GM23338 (cell line): Measurements from ENCODE around the gene KMT2E. TPM values are rescaled to one million over a fixed set of nuclear protein-coding genes. Genes with fewer than 3 reads are reported as not detected.

Experiments used
- ATAC-seq: fragments of 200-7000 bp; cut with Tn5 transposase; 3 replicates; pipeline ENCODE4 v1.9.1; 2020
- DNase-seq: peaks from one replicate; pipeline ENCODE4 v3.0.0-alpha.2; 2015; ENCODE audit warnings: low spot score
- H2AFZ ChIP-seq: fragments of 200-600 bp; sonication (generic); 2 replicates; pipeline ENCODE4 v1.8.0; 2016; ENCODE audit warnings: antibody characterized with exemption, mild to moderate bottlenecking, moderate library complexity
- H3F3A ChIP-seq: fragments of 200-600 bp; sonication (generic); replicated peaks from 2 replicates; pipeline ENCODE4 v1.8.0; 2017; ENCODE audit warnings: antibody characterized with exemption, mixed run types, low read depth
- H3K27ac ChIP-seq: fragments of 200-600 bp; sonication (generic); 2 replicates; pipeline ENCODE4 v1.6.1; 2016; ENCODE audit warnings: low read depth
- H3K27me3 ChIP-seq: fragments of 200-600 bp; sonication (generic); 2 replicates; pipeline ENCODE4 v1.8.0; 2016; ENCODE audit warnings: mild to moderate bottlenecking, mixed run types, moderate library complexity; ENCODE audit not compliant: insufficient read depth
- H3K36me3 ChIP-seq: fragments of 200-600 bp; sonication (generic); 2 replicates; pipeline ENCODE4 v1.8.0; 2016; ENCODE audit warnings: mild to moderate bottlenecking; ENCODE audit not compliant: insufficient read depth
- H3K4me1 ChIP-seq: fragments of 200-600 bp; sonication (generic); 2 replicates; pipeline ENCODE4 v1.8.0; 2016; ENCODE audit warnings: mild to moderate bottlenecking, moderate library complexity; ENCODE audit not compliant: insufficient read depth
- H3K4me2 ChIP-seq: fragments of 200-600 bp; sonication (generic); 2 replicates; pipeline ENCODE4 v1.7.1; 2017; ENCODE audit warnings: mixed run types
- H3K4me3 ChIP-seq: fragments of 200-600 bp; sonication (generic); 2 replicates; pipeline ENCODE4 v1.6.1; 2016; ENCODE audit warnings: mixed run types
- H3K79me2 ChIP-seq: fragments of 200-600 bp; sonication (generic); replicated peaks from 2 replicates; pipeline ENCODE4 v1.8.0; 2017; ENCODE audit warnings: mild to moderate bottlenecking; ENCODE audit not compliant: insufficient read depth
- H3K9me2 ChIP-seq: fragments of 200-600 bp; sonication (generic); 2 replicates; pipeline ENCODE4 v1.8.0; 2017; ENCODE audit not compliant: insufficient read depth
- H4K20me1 ChIP-seq: fragments of 200-600 bp; sonication (generic); replicated peaks from 2 replicates; pipeline ENCODE4 v1.8.0; 2017; ENCODE audit warnings: mild to moderate bottlenecking; ENCODE audit not compliant: insufficient read depth
- H3K27ac Mint-ChIP-seq: 2 replicates; pipeline ENCODE4 v1.8.0; 2020; ENCODE audit warnings: inconsistent platforms, mild to moderate bottlenecking, moderate library complexity, mixed read lengths
- H3K27me3 Mint-ChIP-seq: 3 replicates; pipeline ENCODE4 v1.8.0; 2022; ENCODE audit warnings: low read depth, mild to moderate bottlenecking, moderate library complexity, mixed read lengths, inconsistent platforms; ENCODE audit not compliant: insufficient read depth, poor library complexity
- H3K36me3 Mint-ChIP-seq: 3 replicates; pipeline ENCODE4 v1.8.0; 2021; ENCODE audit warnings: low read depth, mild to moderate bottlenecking, inconsistent platforms, moderate library complexity, mixed read lengths
- H3K4me1 Mint-ChIP-seq: 3 replicates; pipeline ENCODE4 v1.8.0; 2020; ENCODE audit warnings: mild to moderate bottlenecking, inconsistent platforms, mixed read lengths
- H3K4me3 Mint-ChIP-seq: 3 replicates; pipeline ENCODE4 v1.8.0; 2021; ENCODE audit warnings: moderate library complexity, mild to moderate bottlenecking, inconsistent platforms, mixed read lengths
- H3K9me3 Mint-ChIP-seq: 3 replicates; pipeline ENCODE4 v1.8.0; 2020; ENCODE audit warnings: moderate library complexity, mild to moderate bottlenecking, inconsistent platforms, mixed read lengths
- CREB1 ChIP-seq: fragments of 250-450 bp; sonication (Bioruptor Pico); IDR thresholded peaks from 2 replicates; pipeline ENCODE4 v1.5.0; 2020; ENCODE audit warnings: low read depth, mild to moderate bottlenecking, moderate library complexity
- ETS1 ChIP-seq: IDR thresholded peaks from 2 replicates; pipeline ENCODE4 v1.6.1; 2016; ENCODE audit warnings: antibody characterized with exemption
- EZH2 ChIP-seq: fragments of 200-600 bp; sonication (generic); IDR thresholded peaks from one replicate; pipeline ENCODE4 v1.8.0; 2017; ENCODE audit warnings: antibody characterized with exemption, mild to moderate bottlenecking, low read depth; ENCODE audit not compliant: unreplicated experiment
- EZH2phosphoT487 ChIP-seq: fragments of 200-600 bp; sonication (generic); IDR thresholded peaks from one replicate; pipeline ENCODE4 v1.8.1; 2018; ENCODE audit warnings: antibody characterized with exemption; ENCODE audit not compliant: unreplicated experiment
- NANOG ChIP-seq: IDR thresholded peaks from 2 replicates; pipeline ENCODE4 v1.6.1; 2016; ENCODE audit warnings: antibody characterized with exemption, borderline replicate concordance
- POLR2AphosphoS5 ChIP-seq: IDR thresholded peaks from 2 replicates; pipeline ENCODE4 v1.6.1; 2016; ENCODE audit warnings: antibody characterized with exemption, low read depth
- REST ChIP-seq: IDR thresholded peaks from one replicate; pipeline ENCODE4 v1.6.1; 2018; ENCODE audit warnings: antibody characterized with exemption; ENCODE audit not compliant: unreplicated experiment
- STAT1 ChIP-seq: IDR thresholded peaks from one replicate; pipeline ENCODE4 v1.6.1; 2016; ENCODE audit warnings: antibody characterized with exemption; ENCODE audit not compliant: unreplicated experiment
- ZNF114 ChIP-seq: fragments of 250-450 bp; sonication (Bioruptor Pico); IDR thresholded peaks from 2 replicates; pipeline ENCODE4 v1.5.0; 2020; ENCODE audit warnings: mild to moderate bottlenecking, moderate library complexity
- ZNF462 ChIP-seq: fragments of 250-450 bp; sonication (Bioruptor Pico); IDR thresholded peaks from 2 replicates; pipeline ENCODE4 v1.5.0; 2020; ENCODE audit warnings: mild to moderate bottlenecking, moderate library complexity
- polyA plus RNA-seq: library from polyadenylated mRNA; unstranded; fragments of >200 nt; fragmentation: Nextera tagmentation; extraction: Ambion mirVana; gene quantifications from 2 replicates; pipeline ENCODE4 v1.2.1, GENCODE V29; 2016
- total RNA-seq: library from RNA; depleted of rRNA; stranded (reverse); fragments of >200 nt; shearing (Covaris generic); gene quantifications from 2 replicates; pipeline ENCODE4 v1.2.3, GENCODE V29; 2014
- TF ChIP-seq, protein P1 (sequence below), 2 experiments: fragments of 200-600 bp in 1 of 2; sonication (generic) in 1 of 2; conservative IDR thresholded peaks; 2 replicates each; pipeline versions ENCODE4 v1.5.1 to v1.6.1; 2016 to 2017; ENCODE audit warnings: antibody characterized with exemption in 2 of 2, low read depth in 2 of 2, mild to moderate bottlenecking in 2 of 2, moderate library complexity in 1 of 2

The KMT2E gene
- total and polyA plus RNA-seq, 2 experiments from 2014 or later, result 50.2 to 70.9 TPM

GRCh38 chr7:105016068-105016708 is 2.2 kb downstream of the KMT2E start (continued):
- no peak for TF ChIP-seq POLR2AphosphoS5
- TF ChIP-seq ZNF114, result no peak
- no peak for TF ChIP-seq REST
- no peak for TF ChIP-seq EZH2phosphoT487
- TF ChIP-seq EZH2, result no peak
- no peak for TF ChIP-seq NANOG
- TF ChIP-seq STAT1, result no peak
- TF ChIP-seq, protein P1, sequence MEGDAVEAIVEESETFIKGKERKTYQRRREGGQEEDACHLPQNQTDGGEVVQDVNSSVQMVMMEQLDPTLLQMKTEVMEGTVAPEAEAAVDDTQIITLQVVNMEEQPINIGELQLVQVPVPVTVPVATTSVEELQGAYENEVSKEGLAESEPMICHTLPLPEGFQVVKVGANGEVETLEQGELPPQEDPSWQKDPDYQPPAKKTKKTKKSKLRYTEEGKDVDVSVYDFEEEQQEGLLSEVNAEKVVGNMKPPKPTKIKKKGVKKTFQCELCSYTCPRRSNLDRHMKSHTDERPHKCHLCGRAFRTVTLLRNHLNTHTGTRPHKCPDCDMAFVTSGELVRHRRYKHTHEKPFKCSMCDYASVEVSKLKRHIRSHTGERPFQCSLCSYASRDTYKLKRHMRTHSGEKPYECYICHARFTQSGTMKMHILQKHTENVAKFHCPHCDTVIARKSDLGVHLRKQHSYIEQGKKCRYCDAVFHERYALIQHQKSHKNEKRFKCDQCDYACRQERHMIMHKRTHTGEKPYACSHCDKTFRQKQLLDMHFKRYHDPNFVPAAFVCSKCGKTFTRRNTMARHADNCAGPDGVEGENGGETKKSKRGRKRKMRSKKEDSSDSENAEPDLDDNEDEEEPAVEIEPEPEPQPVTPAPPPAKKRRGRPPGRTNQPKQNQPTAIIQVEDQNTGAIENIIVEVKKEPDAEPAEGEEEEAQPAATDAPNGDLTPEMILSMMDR (conservative IDR thresholded peaks at IDR 0.05; ENCODE audit: low read depth in 2 of 2), result no peak
- no peak for TF ChIP-seq ETS1
- no peak for TF ChIP-seq CREB1 (CRISPR knock-in tag)

GRCh38 chr7:105016709-105017656 is 3.0 kb downstream of the KMT2E start:
- peaks cover 78% of the 10 kb centered on the region for H3K79me2 ChIP-seq
- peaks cover 36% of the 10 kb centered on the region for H3K4me1 Mint-ChIP-seq
- no peak overlapping the region for H3K27ac ChIP-seq
- H3K9me3 Mint-ChIP-seq, result peaks cover 8% of the 10 kb centered on the region; the same call in 2 of the 3 replicates
- H3K27me3 Mint-ChIP-seq, result peaks cover 19% of the 10 kb centered on the region
- no peaks in the 10 kb centered on the region for H3K36me3 ChIP-seq
- H3K27ac Mint-ChIP-seq, result peak overlapping the region; percentile 76; the same call in 1 of the 2 replicates
- H4K20me1 ChIP-seq, result peaks cover 19% of the 10 kb centered on the region
- H3K4me1 ChIP-seq, result peaks cover 35% of the 10 kb centered on the region
- H3K9me2 ChIP-seq, result no peaks in the 10 kb centered on the region
- H2AFZ ChIP-seq, result no peak overlapping the region
- H3K4me3 ChIP-seq, result peak overlapping the region; percentile 72
- no peak for DNase-seq
- H3F3A ChIP-seq, result no peaks in the 10 kb centered on the region
- H3K36me3 Mint-ChIP-seq, result peaks cover 20% of the 10 kb centered on the region; the same call in 2 of the 3 replicates
- H3K4me2 ChIP-seq, result peak overlapping the region; percentile 82
- peak overlapping the region; percentile 99 for H3K4me3 Mint-ChIP-seq
- H3K27me3 ChIP-seq, result no peaks in the 10 kb centered on the region
- no peak for ATAC-seq
- no peak for TF ChIP-seq ZNF462 (CRISPR knock-in tag)
- TF ChIP-seq STAT1, result no peak
